Adrenal gland (tissue), 12 donors: ENCODE data around the gene SOX11. TPM values are rescaled to one million over a fixed set of nuclear protein-coding genes. Genes with fewer than 3 reads are reported as not detected.

Experiments
- DNase-seq, 7 donors: peaks; one replicate each; pipeline ENCODE4 v3.0.0-alpha.2; 2019 to 2020
- H3K27ac ChIP-seq, 5 donors: fragments of 200-600 bp; sonication (generic) in 4 of 5; 1 replicate in 3 of 5; 2 replicates in 2 of 5; pipeline versions ENCODE4 v1.5.1 to v1.8.0; 2016 to 2020; ENCODE audit warnings: mild to moderate bottlenecking in 1 of 5
- H3K27me3 ChIP-seq: fragments of 200-600 bp; 2 replicates; pipeline ENCODE4 v1.8.0; 2021
- H3K36me3 ChIP-seq, 2 donors: fragments of 200-600 bp; replicated peaks in 1 of 2; 1 replicate in 1 of 2; 2 replicates in 1 of 2; pipeline versions ENCODE4 v1.5.1 to v1.8.0; 2018 to 2022
- H3K4me1 ChIP-seq, 2 donors: fragments of 200-600 bp; replicated peaks in 1 of 2; 1 replicate in 1 of 2; 2 replicates in 1 of 2; pipeline versions ENCODE4 v1.5.1 to v1.8.0; 2018 to 2021
- H3K4me3 ChIP-seq, 4 donors: fragments of 200-600 bp; sonication (generic) in 3 of 4; one replicate each; pipeline ENCODE4 v1.5.1; 2016 to 2018
- H3K9me3 ChIP-seq, 3 donors: fragments of 200-600 bp; sonication (generic) in 1 of 3; replicated peaks in 1 of 3; 1 replicate in 2 of 3; 2 replicates in 1 of 3; pipeline versions ENCODE4 v1.5.1 to v1.8.0; 2016 to 2021
- CTCF ChIP-seq, 6 experiments: fragments of 450-650 bp in 4 of 6; fragments of 200-600 bp in 2 of 6; sonication (generic) in 1 of 6; IDR thresholded peaks; 1 replicate in 5 of 6; 2 replicates in 1 of 6; pipeline versions ENCODE4 v1.5.1 to v1.8.0; 2016 to 2021; ENCODE audit warnings: antibody characterized with exemption in 6 of 6, mild to moderate bottlenecking in 2 of 6, moderate library complexity in 1 of 6
- POLR2A ChIP-seq, 2 donors: fragments of 450-650 bp; IDR thresholded peaks; one replicate each; pipeline ENCODE4 v1.6.1; 2017; ENCODE audit warnings: antibody characterized with exemption in 2 of 2, mild to moderate bottlenecking in 2 of 2, moderate library complexity in 1 of 2
- WGBS, 4 donors: extraction: QIAGEN DNeasy Blood & Tissue Kit in 2 of 4; methylation state at CpG; one replicate each; pipeline versions ENCODE4 v1.1.5 to v1.1.7; 2013 to 2017; 5-methylcytosine and 5-hydroxymethylcytosine counted together
- intact Hi-C, 2 donors: fragments of 100-400 bp; cut with DNase I; formaldehyde crosslinking; loops; one replicate each; pipeline versions ENCODE4 v1.14.1 to v1.15.0; 2022 to 2023
- polyA plus RNA-seq, 3 donors: library from polyadenylated mRNA; stranded (reverse); fragments of 200-250 nt in 2 of 3; fragments of 350-450 nt in 1 of 3; fragmentation: Illumina TruSeq in 1 of 3; extraction: RNeasy Lipid Tissue Mini Kit (QIAGEN cat#74804) in 1 of 3; gene quantifications; one replicate each; pipeline ENCODE4 v1.2.3, GENCODE V29; 2013 to 2014
- total RNA-seq, 9 donors: library from RNA; depleted of rRNA in 4 of 9; stranded (reverse); fragments of >200 nt in 4 of 9; fragments of 120-200 nt in 1 of 9; fragmentation: NEBNext Ultra II Directional in 1 of 9; extraction: Animal tissue kit (Norgen Biotek cat#: 25700) in 1 of 9; gene quantifications; one replicate each; pipeline versions ENCODE4 v1.1.0 to v1.2.4, GENCODE V29; 2013 to 2023
- donor health status: healthy with polysubstance abuse.
- donor health status: Bipolar disorder and iron deficiency.
- donor health status: DM: yes; HTN: yes; CAD: no.
- donor health status: DM: no; HTN: no; CAD: no.
- donor health status: DM: no; HTN: no; CAD: no.
- donor health status: DM: yes; HTN: yes; CAD: no.

SOX11 gene
- total and polyA plus RNA-seq, 12 donors: under 0.01 to 1.5 TPM; not detected in 10

- 82 to 87% (median 84%) methylated on average over 44 to 56 of the region's 56 CpGs for WGBS, 4 donors
- H3K27me3 ChIP-seq: no peaks in the 10 kb centered on the region
- no peak for TF ChIP-seq POLR2A (IDR thresholded peaks at IDR 0.05)
- no peak for TF ChIP-seq CTCF (IDR thresholded peaks at IDR 0.05)
- H3K27ac ChIP-seq: no peak overlapping the region
- no peak for DNase-seq
- no peaks in the 10 kb centered on the region for H3K9me3 ChIP-seq
- no peaks in the 10 kb centered on the region for H3K36me3 ChIP-seq
- intact Hi-C loops: no loop called here
- no peaks in the 10 kb centered on the region for H3K4me1 ChIP-seq
- H3K4me3 ChIP-seq: no peak overlapping the region
These were observed 14.7 kb downstream of the SOX11 start for GRCh38 chr2:5706717-5707455.

GRCh38 chr2:5710615-5711014, 18.4 kb downstream of the SOX11 start:
- TF ChIP-seq POLR2A (IDR thresholded peaks at IDR 0.05) (no peak), CTCF (IDR thresholded peaks at IDR 0.05) (no peak)
- H3K27ac ChIP-seq: no peak overlapping the region
- H3K9me3 ChIP-seq: no peaks in the 10 kb centered on the region
- DNase-seq: no peak
- no peak overlapping the region for H3K4me3 ChIP-seq
- no peaks in the 10 kb centered on the region for H3K27me3 ChIP-seq
- intact Hi-C loops: no loop called here
- 53 to 70% (median 67%) methylated on average over 6 of the region's 6 CpGs for WGBS, 4 donors
- H3K36me3 ChIP-seq: no peaks in the 10 kb centered on the region
- H3K4me1 ChIP-seq: no peaks in the 10 kb centered on the region

- intact Hi-C loops: no loop called here
- H3K36me3 ChIP-seq: no peaks in the 10 kb centered on the region
- H3K4me3 ChIP-seq: no peak overlapping the region
- no peak for DNase-seq
- TF ChIP-seq POLR2A (IDR thresholded peaks at IDR 0.05) (no peak), CTCF (IDR thresholded peaks at IDR 0.05) (no peak)
- H3K4me1 ChIP-seq: no peaks in the 10 kb centered on the region
- H3K27ac ChIP-seq: no peak overlapping the region
- WGBS, 4 donors: 56 to 73% (median 60%) methylated on average over 2 of the region's 2 CpGs
- H3K27me3 ChIP-seq: no peaks in the 10 kb centered on the region
- H3K9me3 ChIP-seq: no peaks in the 10 kb centered on the region
These were observed 20.9 kb downstream of the SOX11 start for GRCh38 chr2:5713101-5713500.

- Histone ChIP-seq H3K4me3 (no peak overlapping the region), H3K27ac (no peak overlapping the region), H3K27me3 (no peaks in the 10 kb centered on the region), H3K4me1 (no peaks in the 10 kb centered on the region), H3K36me3 (no peaks in the 10 kb centered on the region), H3K9me3 (no peaks in the 10 kb centered on the region)
- WGBS, 4 donors: 67 to 81% (median 70%) methylated on average over 4 of the region's 4 CpGs
- no peak for TF ChIP-seq CTCF (IDR thresholded peaks at IDR 0.05)
- TF ChIP-seq POLR2A (IDR thresholded peaks at IDR 0.05): no peak
- intact Hi-C loops: no loop called here
- no peak for DNase-seq
These were observed 27.6 kb downstream of the SOX11 start for GRCh38 chr2:5719629-5720334.
